HEK293 (cell line): ENCODE measurements around the gene ARV1.

ENCODE experiments used
- GLI2 ChIP-seq: fragments of 450-650 bp; formaldehyde crosslinking; IDR thresholded peaks from 2 replicates; pipeline ENCODE4; 2017; ENCODE audit warnings: missing biosample characterization, missing genetic modification characterization, low read depth, borderline replicate concordance
- HOXC10 ChIP-seq: sonication (generic); formaldehyde crosslinking; IDR thresholded peaks from 2 replicates; pipeline ENCODE4 v1.8.1; 2023; ENCODE audit warnings: mild to moderate bottlenecking, missing genetic modification reagents
- KLF8 ChIP-seq: fragments of 450-650 bp; formaldehyde crosslinking; IDR thresholded peaks from 2 replicates; pipeline ENCODE4 v1.5.1; 2016; ENCODE audit warnings: missing biosample characterization, missing genetic modification characterization
- SCRT2 ChIP-seq: fragments of 450-650 bp; formaldehyde crosslinking; IDR thresholded peaks from 2 replicates; pipeline ENCODE4 v1.5.1; 2016; ENCODE audit warnings: missing biosample characterization, missing genetic modification characterization
- ZNF223 ChIP-seq: fragments of 450-650 bp; formaldehyde crosslinking; IDR thresholded peaks from 2 replicates; pipeline ENCODE4 v1.5.1; 2016; ENCODE audit warnings: missing biosample characterization, missing genetic modification characterization
- ZNF24 ChIP-seq: fragments of 450-650 bp; formaldehyde crosslinking; IDR thresholded peaks from 2 replicates; pipeline ENCODE4 v1.5.1; 2016; ENCODE audit warnings: missing biosample characterization, missing genetic modification characterization
- ZNF248 ChIP-seq: fragments of 450-650 bp; formaldehyde crosslinking; IDR thresholded peaks from 2 replicates; pipeline ENCODE4 v1.5.1; 2017; ENCODE audit warnings: missing biosample characterization, missing genetic modification characterization
- ZNF311 ChIP-seq: fragments of 450-650 bp; formaldehyde crosslinking; IDR thresholded peaks from 2 replicates; pipeline ENCODE4 v1.5.1; 2017; ENCODE audit warnings: missing biosample characterization, missing genetic modification characterization, borderline replicate concordance
- ZNF433 ChIP-seq: fragments of 450-650 bp; formaldehyde crosslinking; IDR thresholded peaks from 2 replicates; pipeline ENCODE4 v1.5.1; 2016; ENCODE audit warnings: missing biosample characterization, missing genetic modification characterization, low read depth
- ZNF501 ChIP-seq: fragments of 450-650 bp; formaldehyde crosslinking; IDR thresholded peaks from 2 replicates; pipeline ENCODE4 v1.5.1; 2016; ENCODE audit warnings: missing biosample characterization, missing genetic modification characterization
- ZNF510 ChIP-seq: fragments of 450-650 bp; formaldehyde crosslinking; IDR thresholded peaks from 2 replicates; pipeline ENCODE4 v1.5.1; 2018; ENCODE audit warnings: mild to moderate bottlenecking, missing genetic modification characterization, missing biosample characterization; ENCODE audit not compliant: insufficient replicate concordance
- ZNF530 ChIP-seq: fragments of 450-650 bp; formaldehyde crosslinking; IDR thresholded peaks from 2 replicates; pipeline ENCODE4 v1.5.1; 2016; ENCODE audit warnings: low read depth, missing biosample characterization, missing genetic modification characterization
- ZNF548 ChIP-seq: fragments of 450-650 bp; formaldehyde crosslinking; IDR thresholded peaks from 2 replicates; pipeline ENCODE4 v1.5.1; 2016; ENCODE audit warnings: missing biosample characterization, missing genetic modification characterization
- ZNF558 ChIP-seq: fragments of 450-650 bp; formaldehyde crosslinking; IDR thresholded peaks from 2 replicates; pipeline ENCODE4 v1.5.1; 2016; ENCODE audit warnings: missing biosample characterization, missing genetic modification characterization
- ZNF561 ChIP-seq: fragments of 450-650 bp; IDR thresholded peaks from 2 replicates; pipeline ENCODE4 v1.5.1; 2018; ENCODE audit warnings: missing biosample characterization, missing genetic modification characterization, borderline replicate concordance
- ZNF585B ChIP-seq: fragments of 450-650 bp; formaldehyde crosslinking; IDR thresholded peaks from 2 replicates; pipeline ENCODE4 v1.5.1; 2016; ENCODE audit warnings: missing biosample characterization, missing genetic modification characterization
- ZNF654 ChIP-seq: fragments of 450-650 bp; formaldehyde crosslinking; IDR thresholded peaks from 2 replicates; pipeline ENCODE4 v1.5.1; 2016; ENCODE audit warnings: low read depth, missing biosample characterization, missing genetic modification characterization
- ZNF670 ChIP-seq: fragments of 450-650 bp; formaldehyde crosslinking; IDR thresholded peaks from 2 replicates; pipeline ENCODE4 v1.5.1; 2016; ENCODE audit warnings: missing biosample characterization, missing genetic modification characterization, low read depth
- ZNF791 ChIP-seq: fragments of 450-650 bp; formaldehyde crosslinking; IDR thresholded peaks from 2 replicates; pipeline ENCODE4 v1.5.1; 2016; ENCODE audit warnings: missing biosample characterization, missing genetic modification characterization
- ZXDB ChIP-seq: fragments of 450-650 bp; formaldehyde crosslinking; IDR thresholded peaks from 2 replicates; pipeline ENCODE4 v1.5.1; 2016; ENCODE audit warnings: missing biosample characterization, missing genetic modification characterization
- TF ChIP-seq, protein P1 (sequence below): fragments of 450-650 bp; formaldehyde crosslinking; IDR thresholded peaks from 2 replicates; pipeline ENCODE4 v1.5.1; 2016; ENCODE audit warnings: missing biosample characterization, missing genetic modification characterization
- TF ChIP-seq, protein P2 (sequence below): fragments of 450-650 bp; formaldehyde crosslinking; IDR thresholded peaks from 2 replicates; pipeline ENCODE4 v1.5.1; 2016; ENCODE audit warnings: missing biosample characterization, missing genetic modification characterization, low read depth
- TF ChIP-seq, protein P3 (sequence below): fragments of 450-650 bp; formaldehyde crosslinking; IDR thresholded peaks from 2 replicates; pipeline ENCODE4 v1.5.1; 2016; ENCODE audit warnings: missing biosample characterization, missing genetic modification characterization
- TF ChIP-seq, protein P4 (sequence below): fragments of 450-650 bp; formaldehyde crosslinking; IDR thresholded peaks from 2 replicates; pipeline ENCODE4 v1.5.1; 2016; ENCODE audit warnings: missing biosample characterization, missing genetic modification characterization
- TF ChIP-seq, protein P5 (sequence below): fragments of 450-650 bp; formaldehyde crosslinking; IDR thresholded peaks from 2 replicates; pipeline ENCODE4 v1.5.1; 2016; ENCODE audit warnings: missing biosample characterization, missing genetic modification characterization
- TF ChIP-seq, protein P6 (sequence below): fragments of 450-650 bp; IDR thresholded peaks from 2 replicates; pipeline ENCODE4 v1.5.1; 2018; ENCODE audit warnings: missing biosample characterization, missing genetic modification characterization
- TF ChIP-seq, protein P7 (sequence below): fragments of 450-650 bp; formaldehyde crosslinking; IDR thresholded peaks from 2 replicates; pipeline ENCODE4 v1.5.1; 2017; ENCODE audit warnings: missing biosample characterization, missing genetic modification characterization

ARV1 gene

DNA sequence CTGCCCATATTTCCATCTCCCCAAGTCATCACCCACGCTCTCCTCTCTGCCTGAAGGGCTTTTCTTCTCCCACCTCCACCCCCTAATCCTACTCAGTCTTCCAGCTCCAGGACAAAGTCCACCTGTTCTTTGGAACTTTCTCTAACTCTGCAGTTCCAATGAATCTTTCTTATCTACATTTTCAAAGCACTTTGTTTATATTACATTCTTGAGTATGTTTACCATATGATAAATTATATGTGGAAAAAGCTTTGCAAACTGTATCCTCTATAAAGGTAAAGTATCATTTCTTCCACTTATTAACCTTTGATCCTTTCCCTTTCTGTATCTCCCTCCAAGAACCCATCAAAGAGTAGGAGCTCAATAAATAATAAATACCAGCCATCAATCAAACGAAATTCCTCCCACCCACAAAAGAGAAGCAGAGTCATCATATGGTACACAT, 39.9 kb upstream of the ARV1 start (continued):
- TF ChIP-seq, protein P1, sequence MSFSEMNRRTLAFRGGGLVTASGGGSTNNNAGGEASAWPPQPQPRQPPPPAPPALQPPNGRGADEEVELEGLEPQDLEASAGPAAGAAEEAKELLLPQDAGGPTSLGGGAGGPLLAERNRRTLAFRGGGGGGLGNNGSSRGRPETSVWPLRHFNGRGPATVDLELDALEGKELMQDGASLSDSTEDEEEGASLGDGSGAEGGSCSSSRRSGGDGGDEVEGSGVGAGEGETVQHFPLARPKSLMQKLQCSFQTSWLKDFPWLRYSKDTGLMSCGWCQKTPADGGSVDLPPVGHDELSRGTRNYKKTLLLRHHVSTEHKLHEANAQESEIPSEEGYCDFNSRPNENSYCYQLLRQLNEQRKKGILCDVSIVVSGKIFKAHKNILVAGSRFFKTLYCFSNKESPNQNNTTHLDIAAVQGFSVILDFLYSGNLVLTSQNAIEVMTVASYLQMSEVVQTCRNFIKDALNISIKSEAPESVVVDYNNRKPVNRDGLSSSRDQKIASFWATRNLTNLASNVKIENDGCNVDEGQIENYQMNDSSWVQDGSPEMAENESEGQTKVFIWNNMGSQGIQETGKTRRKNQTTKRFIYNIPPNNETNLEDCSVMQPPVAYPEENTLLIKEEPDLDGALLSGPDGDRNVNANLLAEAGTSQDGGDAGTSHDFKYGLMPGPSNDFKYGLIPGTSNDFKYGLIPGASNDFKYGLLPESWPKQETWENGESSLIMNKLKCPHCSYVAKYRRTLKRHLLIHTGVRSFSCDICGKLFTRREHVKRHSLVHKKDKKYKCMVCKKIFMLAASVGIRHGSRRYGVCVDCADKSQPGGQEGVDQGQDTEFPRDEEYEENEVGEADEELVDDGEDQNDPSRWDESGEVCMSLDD (tag by site-specific recombination): no peak
- TF ChIP-seq ZNF24 (tag by site-specific recombination): 0 out of 2 replicates have a peak, but pooled peaks have one; percentile 67
- TF ChIP-seq ZNF530 (tag by site-specific recombination): no peak
- no peak for TF ChIP-seq ZNF558 (tag by site-specific recombination)
- no peak for TF ChIP-seq ZNF561 (tag by site-specific recombination)
- TF ChIP-seq, protein P2, sequence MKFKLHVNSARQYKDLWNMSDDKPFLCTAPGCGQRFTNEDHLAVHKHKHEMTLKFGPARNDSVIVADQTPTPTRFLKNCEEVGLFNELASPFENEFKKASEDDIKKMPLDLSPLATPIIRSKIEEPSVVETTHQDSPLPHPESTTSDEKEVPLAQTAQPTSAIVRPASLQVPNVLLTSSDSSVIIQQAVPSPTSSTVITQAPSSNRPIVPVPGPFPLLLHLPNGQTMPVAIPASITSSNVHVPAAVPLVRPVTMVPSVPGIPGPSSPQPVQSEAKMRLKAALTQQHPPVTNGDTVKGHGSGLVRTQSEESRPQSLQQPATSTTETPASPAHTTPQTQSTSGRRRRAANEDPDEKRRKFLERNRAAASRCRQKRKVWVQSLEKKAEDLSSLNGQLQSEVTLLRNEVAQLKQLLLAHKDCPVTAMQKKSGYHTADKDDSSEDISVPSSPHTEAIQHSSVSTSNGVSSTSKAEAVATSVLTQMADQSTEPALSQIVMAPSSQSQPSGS: no peak
- no peak for TF ChIP-seq ZNF433
- TF ChIP-seq, protein P3, sequence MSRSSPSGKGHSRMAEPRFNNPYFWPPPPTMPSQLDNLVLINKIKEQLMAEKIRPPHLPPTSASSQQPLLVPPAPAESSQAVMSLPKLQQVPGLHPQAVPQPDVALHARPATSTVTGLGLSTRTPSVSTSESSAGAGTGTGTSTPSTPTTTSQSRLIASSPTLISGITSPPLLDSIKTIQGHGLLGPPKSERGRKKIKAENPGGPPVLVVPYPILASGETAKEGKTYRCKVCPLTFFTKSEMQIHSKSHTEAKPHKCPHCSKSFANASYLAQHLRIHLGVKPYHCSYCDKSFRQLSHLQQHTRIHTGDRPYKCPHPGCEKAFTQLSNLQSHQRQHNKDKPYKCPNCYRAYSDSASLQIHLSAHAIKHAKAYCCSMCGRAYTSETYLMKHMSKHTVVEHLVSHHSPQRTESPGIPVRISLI: no peak
- TF ChIP-seq ZNF501 (tag by site-specific recombination): no peak
- no peak for TF ChIP-seq ZNF548 (tag by site-specific recombination)
- TF ChIP-seq HOXC10 (CRISPR knock-in tag): no peak
- TF ChIP-seq SCRT2: no peak
- TF ChIP-seq ZNF585B (tag by site-specific recombination): no peak
- no peak for TF ChIP-seq ZNF510 (tag by site-specific recombination)
- TF ChIP-seq, protein P4, sequence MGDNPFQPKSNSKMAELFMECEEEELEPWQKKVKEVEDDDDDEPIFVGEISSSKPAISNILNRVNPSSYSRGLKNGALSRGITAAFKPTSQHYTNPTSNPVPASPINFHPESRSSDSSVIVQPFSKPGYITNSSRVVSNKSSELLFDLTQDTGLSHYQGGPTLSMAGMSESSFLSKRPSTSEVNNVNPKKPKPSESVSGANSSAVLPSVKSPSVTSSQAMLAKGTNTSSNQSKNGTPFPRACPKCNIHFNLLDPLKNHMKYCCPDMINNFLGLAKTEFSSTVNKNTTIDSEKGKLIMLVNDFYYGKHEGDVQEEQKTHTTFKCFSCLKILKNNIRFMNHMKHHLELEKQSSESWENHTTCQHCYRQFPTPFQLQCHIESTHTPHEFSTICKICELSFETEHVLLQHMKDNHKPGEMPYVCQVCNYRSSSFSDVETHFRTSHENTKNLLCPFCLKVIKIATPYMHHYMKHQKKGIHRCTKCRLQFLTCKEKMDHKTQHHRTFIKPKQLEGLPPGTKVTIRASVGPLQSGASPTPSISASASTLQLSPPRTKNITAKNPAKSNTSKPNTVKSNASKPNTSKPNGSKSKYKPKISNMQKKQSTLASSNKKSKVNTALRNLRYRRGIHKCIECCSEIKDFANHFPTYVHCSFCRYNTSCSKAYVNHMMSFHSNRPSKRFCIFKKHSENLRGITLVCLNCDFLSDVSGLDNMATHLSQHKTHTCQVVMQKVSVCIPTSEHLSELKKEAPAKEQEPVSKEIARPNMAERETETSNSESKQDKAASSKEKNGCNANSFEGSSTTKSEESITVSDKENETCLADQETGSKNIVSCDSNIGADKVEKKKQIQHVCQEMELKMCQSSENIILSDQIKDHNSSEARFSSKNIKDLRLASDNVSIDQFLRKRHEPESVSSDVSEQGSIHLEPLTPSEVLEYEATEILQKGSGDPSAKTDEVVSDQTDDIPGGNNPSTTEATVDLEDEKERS (tag by site-specific recombination): no peak
- TF ChIP-seq ZNF248 (tag by site-specific recombination): no peak
- TF ChIP-seq ZXDB (tag by site-specific recombination): peak; percentile 93
- TF ChIP-seq ZNF791 (tag by site-specific recombination): no peak
- peak; percentile 61 for TF ChIP-seq GLI2 (tag by site-specific recombination)
- TF ChIP-seq ZNF311: no peak
- TF ChIP-seq, protein P5, sequence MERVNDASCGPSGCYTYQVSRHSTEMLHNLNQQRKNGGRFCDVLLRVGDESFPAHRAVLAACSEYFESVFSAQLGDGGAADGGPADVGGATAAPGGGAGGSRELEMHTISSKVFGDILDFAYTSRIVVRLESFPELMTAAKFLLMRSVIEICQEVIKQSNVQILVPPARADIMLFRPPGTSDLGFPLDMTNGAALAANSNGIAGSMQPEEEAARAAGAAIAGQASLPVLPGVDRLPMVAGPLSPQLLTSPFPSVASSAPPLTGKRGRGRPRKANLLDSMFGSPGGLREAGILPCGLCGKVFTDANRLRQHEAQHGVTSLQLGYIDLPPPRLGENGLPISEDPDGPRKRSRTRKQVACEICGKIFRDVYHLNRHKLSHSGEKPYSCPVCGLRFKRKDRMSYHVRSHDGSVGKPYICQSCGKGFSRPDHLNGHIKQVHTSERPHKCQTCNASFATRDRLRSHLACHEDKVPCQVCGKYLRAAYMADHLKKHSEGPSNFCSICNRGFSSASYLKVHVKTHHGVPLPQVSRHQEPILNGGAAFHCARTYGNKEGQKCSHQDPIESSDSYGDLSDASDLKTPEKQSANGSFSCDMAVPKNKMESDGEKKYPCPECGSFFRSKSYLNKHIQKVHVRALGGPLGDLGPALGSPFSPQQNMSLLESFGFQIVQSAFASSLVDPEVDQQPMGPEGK: no peak
- TF ChIP-seq, protein P6, sequence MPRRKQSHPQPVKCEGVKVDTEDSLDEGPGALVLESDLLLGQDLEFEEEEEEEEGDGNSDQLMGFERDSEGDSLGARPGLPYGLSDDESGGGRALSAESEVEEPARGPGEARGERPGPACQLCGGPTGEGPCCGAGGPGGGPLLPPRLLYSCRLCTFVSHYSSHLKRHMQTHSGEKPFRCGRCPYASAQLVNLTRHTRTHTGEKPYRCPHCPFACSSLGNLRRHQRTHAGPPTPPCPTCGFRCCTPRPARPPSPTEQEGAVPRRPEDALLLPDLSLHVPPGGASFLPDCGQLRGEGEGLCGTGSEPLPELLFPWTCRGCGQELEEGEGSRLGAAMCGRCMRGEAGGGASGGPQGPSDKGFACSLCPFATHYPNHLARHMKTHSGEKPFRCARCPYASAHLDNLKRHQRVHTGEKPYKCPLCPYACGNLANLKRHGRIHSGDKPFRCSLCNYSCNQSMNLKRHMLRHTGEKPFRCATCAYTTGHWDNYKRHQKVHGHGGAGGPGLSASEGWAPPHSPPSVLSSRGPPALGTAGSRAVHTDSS (tag by site-specific recombination): no peak
- no peak for TF ChIP-seq ZNF670 (tag by site-specific recombination)
- TF ChIP-seq, protein P7, sequence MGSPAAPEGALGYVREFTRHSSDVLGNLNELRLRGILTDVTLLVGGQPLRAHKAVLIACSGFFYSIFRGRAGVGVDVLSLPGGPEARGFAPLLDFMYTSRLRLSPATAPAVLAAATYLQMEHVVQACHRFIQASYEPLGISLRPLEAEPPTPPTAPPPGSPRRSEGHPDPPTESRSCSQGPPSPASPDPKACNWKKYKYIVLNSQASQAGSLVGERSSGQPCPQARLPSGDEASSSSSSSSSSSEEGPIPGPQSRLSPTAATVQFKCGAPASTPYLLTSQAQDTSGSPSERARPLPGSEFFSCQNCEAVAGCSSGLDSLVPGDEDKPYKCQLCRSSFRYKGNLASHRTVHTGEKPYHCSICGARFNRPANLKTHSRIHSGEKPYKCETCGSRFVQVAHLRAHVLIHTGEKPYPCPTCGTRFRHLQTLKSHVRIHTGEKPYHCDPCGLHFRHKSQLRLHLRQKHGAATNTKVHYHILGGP (tag by site-specific recombination): peak; percentile 94
- TF ChIP-seq ZNF654 (tag by site-specific recombination): no peak
- no peak for TF ChIP-seq ZNF223
- TF ChIP-seq KLF8 (tag by site-specific recombination): 0 out of 2 replicates have a peak, but pooled peaks have one; percentile 24
- TF ChIP-seq, all 188 proteins: peak for 37
